ENCODE results near the gene ERMP1. TPM values are rescaled to one million over a fixed set of nuclear protein-coding genes. Genes with fewer than 3 reads are reported as not detected.

Gene ERMP1
- polyA plus RNA-seq, 1 donor from 2014 or later, result 7.8 TPM

DNA sequence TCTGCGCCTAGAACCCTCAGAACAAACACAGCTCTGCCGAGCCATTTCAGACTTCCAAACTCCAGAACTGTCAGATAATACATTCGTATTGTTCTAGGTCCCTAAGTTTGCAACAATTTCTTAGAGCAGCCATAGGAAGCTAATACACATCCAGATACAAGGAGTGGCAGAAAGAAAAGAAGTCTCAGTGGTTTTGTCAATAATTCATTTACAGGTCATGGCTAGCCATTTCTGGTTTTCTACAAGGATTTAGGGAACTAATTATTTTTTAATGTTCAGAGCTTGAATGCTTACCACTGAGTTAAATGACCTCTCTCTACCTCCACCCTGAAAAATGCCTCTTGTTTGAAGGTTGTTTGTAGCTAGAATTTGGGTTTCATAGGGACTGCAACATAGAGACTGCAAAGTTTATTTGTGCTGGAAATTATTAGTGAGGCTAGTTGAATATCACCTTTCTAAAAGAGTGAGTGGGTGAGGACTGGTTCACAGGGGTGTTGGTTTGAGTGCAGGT is 15.5 kb upstream of the ERMP1 start:
- Histone ChIP-seq H3K9me3 (ENCODE audit: low read length) (no peaks in the 10 kb centered on the region), H3K27ac (ENCODE audit: low read length) (no peak overlapping the region), H3K27me3 (ENCODE audit: insufficient read depth, low read depth, low read length) (no peaks in the 10 kb centered on the region), H3K4me3 (ENCODE audit: low read length) (no peak overlapping the region), H3K79me2 (replicated peaks; ENCODE audit: insufficient read depth, low read length) (no peaks in the 10 kb centered on the region), H3K4me2 (ENCODE audit: low read length) (no peak overlapping the region), H2AFZ (ENCODE audit: low read depth, low read length) (no peak overlapping the region), H3F3A (ENCODE audit: insufficient read depth, low read length, poor library complexity, severe bottlenecking) (no peaks in the 10 kb centered on the region), H3K9me2 (ENCODE audit: insufficient read depth, low read length) (no peaks in the 10 kb centered on the region), H4K20me1 (ENCODE audit: insufficient read depth) (no peaks in the 10 kb centered on the region), H3K36me3 (ENCODE audit: insufficient read depth, low read length) (no peaks in the 10 kb centered on the region), H3K9ac (ENCODE audit: low read length) (no peak overlapping the region)
- TF ChIP-seq TAF1 (IDR thresholded peaks at IDR 0.05; ENCODE audit: low read depth), result no peak

DNA sequence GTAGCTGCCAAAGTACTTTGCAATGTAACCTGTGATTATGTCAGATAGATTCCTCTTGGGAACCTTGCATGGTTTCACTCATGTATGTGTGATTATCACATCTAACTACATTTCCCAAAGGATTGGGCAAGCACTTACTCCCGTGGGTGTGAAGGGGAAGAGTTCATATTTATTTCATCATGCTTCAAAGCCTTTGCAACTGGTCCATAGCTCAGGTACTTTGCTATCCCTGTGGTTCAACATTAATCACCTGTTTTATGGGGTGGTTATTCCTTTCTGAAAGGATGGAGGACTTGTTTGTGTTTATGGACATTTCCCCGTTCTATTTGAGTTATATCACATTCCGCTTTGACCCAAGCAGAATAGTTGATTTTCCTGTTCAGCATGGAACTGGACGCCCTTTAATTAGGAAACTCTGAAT is 13.6 kb upstream of the ERMP1 start:
- Histone ChIP-seq H3K9ac (ENCODE audit: low read length) (no peak overlapping the region), H3K27ac (ENCODE audit: low read length) (no peak overlapping the region), H2AFZ (ENCODE audit: low read depth, low read length) (no peak overlapping the region), H3K79me2 (replicated peaks; ENCODE audit: insufficient read depth, low read length) (no peaks in the 10 kb centered on the region), H3K9me3 (ENCODE audit: low read length) (no peaks in the 10 kb centered on the region), H3K9me2 (ENCODE audit: insufficient read depth, low read length) (no peaks in the 10 kb centered on the region), H3F3A (ENCODE audit: insufficient read depth, low read length, poor library complexity, severe bottlenecking) (no peaks in the 10 kb centered on the region), H3K4me2 (ENCODE audit: low read length) (no peak overlapping the region), H4K20me1 (ENCODE audit: insufficient read depth) (no peaks in the 10 kb centered on the region), H3K27me3 (ENCODE audit: insufficient read depth, low read depth, low read length) (no peaks in the 10 kb centered on the region), H3K36me3 (ENCODE audit: insufficient read depth, low read length) (no peaks in the 10 kb centered on the region), H3K4me3 (ENCODE audit: low read length) (no peak overlapping the region)
- TF ChIP-seq SMC3 (conservative IDR thresholded peaks at IDR 0.05; ENCODE audit: poor library complexity) (no peak), MXI1 (conservative IDR thresholded peaks at IDR 0.05; ENCODE audit: poor library complexity, severe bottlenecking) (no peak), EP300 (conservative IDR thresholded peaks at IDR 0.05; ENCODE audit: poor library complexity, severe bottlenecking) (no peak), POLR2AphosphoS5 (IDR thresholded peaks at IDR 0.05) (no peak), RAD21 (conservative IDR thresholded peaks at IDR 0.05) (no peak), EZH2 (IDR thresholded peaks at IDR 0.05; ENCODE audit: borderline replicate concordance, insufficient read depth, low read length, poor library complexity, severe bottlenecking) (no peak), TAF1 (IDR thresholded peaks at IDR 0.05; ENCODE audit: low read depth) (no peak)
- TF ChIP-seq, protein P1, sequence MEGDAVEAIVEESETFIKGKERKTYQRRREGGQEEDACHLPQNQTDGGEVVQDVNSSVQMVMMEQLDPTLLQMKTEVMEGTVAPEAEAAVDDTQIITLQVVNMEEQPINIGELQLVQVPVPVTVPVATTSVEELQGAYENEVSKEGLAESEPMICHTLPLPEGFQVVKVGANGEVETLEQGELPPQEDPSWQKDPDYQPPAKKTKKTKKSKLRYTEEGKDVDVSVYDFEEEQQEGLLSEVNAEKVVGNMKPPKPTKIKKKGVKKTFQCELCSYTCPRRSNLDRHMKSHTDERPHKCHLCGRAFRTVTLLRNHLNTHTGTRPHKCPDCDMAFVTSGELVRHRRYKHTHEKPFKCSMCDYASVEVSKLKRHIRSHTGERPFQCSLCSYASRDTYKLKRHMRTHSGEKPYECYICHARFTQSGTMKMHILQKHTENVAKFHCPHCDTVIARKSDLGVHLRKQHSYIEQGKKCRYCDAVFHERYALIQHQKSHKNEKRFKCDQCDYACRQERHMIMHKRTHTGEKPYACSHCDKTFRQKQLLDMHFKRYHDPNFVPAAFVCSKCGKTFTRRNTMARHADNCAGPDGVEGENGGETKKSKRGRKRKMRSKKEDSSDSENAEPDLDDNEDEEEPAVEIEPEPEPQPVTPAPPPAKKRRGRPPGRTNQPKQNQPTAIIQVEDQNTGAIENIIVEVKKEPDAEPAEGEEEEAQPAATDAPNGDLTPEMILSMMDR (IDR thresholded peaks at IDR 0.05; ENCODE audit: poor library complexity, severe bottlenecking), result no peak
- TF ChIP-seq, protein P2, sequence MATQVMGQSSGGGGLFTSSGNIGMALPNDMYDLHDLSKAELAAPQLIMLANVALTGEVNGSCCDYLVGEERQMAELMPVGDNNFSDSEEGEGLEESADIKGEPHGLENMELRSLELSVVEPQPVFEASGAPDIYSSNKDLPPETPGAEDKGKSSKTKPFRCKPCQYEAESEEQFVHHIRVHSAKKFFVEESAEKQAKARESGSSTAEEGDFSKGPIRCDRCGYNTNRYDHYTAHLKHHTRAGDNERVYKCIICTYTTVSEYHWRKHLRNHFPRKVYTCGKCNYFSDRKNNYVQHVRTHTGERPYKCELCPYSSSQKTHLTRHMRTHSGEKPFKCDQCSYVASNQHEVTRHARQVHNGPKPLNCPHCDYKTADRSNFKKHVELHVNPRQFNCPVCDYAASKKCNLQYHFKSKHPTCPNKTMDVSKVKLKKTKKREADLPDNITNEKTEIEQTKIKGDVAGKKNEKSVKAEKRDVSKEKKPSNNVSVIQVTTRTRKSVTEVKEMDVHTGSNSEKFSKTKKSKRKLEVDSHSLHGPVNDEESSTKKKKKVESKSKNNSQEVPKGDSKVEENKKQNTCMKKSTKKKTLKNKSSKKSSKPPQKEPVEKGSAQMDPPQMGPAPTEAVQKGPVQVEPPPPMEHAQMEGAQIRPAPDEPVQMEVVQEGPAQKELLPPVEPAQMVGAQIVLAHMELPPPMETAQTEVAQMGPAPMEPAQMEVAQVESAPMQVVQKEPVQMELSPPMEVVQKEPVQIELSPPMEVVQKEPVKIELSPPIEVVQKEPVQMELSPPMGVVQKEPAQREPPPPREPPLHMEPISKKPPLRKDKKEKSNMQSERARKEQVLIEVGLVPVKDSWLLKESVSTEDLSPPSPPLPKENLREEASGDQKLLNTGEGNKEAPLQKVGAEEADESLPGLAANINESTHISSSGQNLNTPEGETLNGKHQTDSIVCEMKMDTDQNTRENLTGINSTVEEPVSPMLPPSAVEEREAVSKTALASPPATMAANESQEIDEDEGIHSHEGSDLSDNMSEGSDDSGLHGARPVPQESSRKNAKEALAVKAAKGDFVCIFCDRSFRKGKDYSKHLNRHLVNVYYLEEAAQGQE (IDR thresholded peaks at IDR 0.05; ENCODE audit: borderline replicate concordance), result no peak

DNA sequence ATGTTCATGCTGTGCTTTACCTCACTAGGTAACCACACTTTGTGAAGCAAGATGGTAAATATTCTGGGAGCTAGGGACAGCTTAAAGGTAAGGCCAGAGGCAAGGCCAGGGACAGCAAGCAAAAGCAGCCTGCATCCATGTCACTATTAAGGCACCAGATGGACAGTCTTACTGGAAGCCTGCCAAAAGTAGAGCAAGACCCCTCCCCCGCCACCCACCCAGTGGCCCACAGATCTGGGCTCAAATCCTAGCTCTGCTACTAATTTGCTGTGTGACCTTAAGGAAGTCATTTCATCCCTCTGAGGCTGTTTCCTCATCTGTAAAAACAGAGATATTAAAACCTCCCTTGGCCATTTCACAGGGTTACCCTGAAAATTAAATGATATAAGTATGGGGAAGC is 13.2 kb upstream of the ERMP1 start:
- H3K27me3 ChIP-seq (ENCODE audit: insufficient read depth, low read depth, low read length), result no peaks in the 10 kb centered on the region
- H2AFZ ChIP-seq (ENCODE audit: low read depth, low read length), result no peak overlapping the region
- H3F3A ChIP-seq (ENCODE audit: insufficient read depth, low read length, poor library complexity, severe bottlenecking), result no peaks in the 10 kb centered on the region
- H3K9me2 ChIP-seq (ENCODE audit: insufficient read depth, low read length), result no peaks in the 10 kb centered on the region
- H3K9me3 ChIP-seq (ENCODE audit: low read length), result no peaks in the 10 kb centered on the region
- TF ChIP-seq EP300 (conservative IDR thresholded peaks at IDR 0.05; ENCODE audit: poor library complexity, severe bottlenecking) (no peak), SMC3 (conservative IDR thresholded peaks at IDR 0.05; ENCODE audit: poor library complexity) (no peak), POLR2AphosphoS5 (IDR thresholded peaks at IDR 0.05) (no peak), MXI1 (conservative IDR thresholded peaks at IDR 0.05; ENCODE audit: poor library complexity, severe bottlenecking) (no peak), TAF1 (IDR thresholded peaks at IDR 0.05; ENCODE audit: low read depth) (no peak), EZH2 (IDR thresholded peaks at IDR 0.05; ENCODE audit: borderline replicate concordance, insufficient read depth, low read length, poor library complexity, severe bottlenecking) (no peak), RAD21 (conservative IDR thresholded peaks at IDR 0.05) (no peak)
- TF ChIP-seq, protein P1 (IDR thresholded peaks at IDR 0.05; ENCODE audit: poor library complexity, severe bottlenecking), result no peak
- TF ChIP-seq, protein P2 (IDR thresholded peaks at IDR 0.05; ENCODE audit: borderline replicate concordance), result no peak
- H4K20me1 ChIP-seq (ENCODE audit: insufficient read depth), result no peaks in the 10 kb centered on the region
- no peak overlapping the region for H3K4me3 ChIP-seq (ENCODE audit: low read length)
- H3K4me2 ChIP-seq (ENCODE audit: low read length), result no peak overlapping the region
- H3K27ac ChIP-seq (ENCODE audit: low read length), result no peak overlapping the region
- H3K36me3 ChIP-seq (ENCODE audit: insufficient read depth, low read length), result no peaks in the 10 kb centered on the region
- no peak overlapping the region for H3K9ac ChIP-seq (ENCODE audit: low read length)
- H3K79me2 ChIP-seq (replicated peaks; ENCODE audit: insufficient read depth, low read length), result no peaks in the 10 kb centered on the region
